8988T (cell line): ENCODE measurements around the gene ARHGAP6.
A peak's percentile ranks its signal among the peaks of the same experiment; 100 is the strongest.

Source experiments
- DNase-seq: peaks from one replicate; pipeline ENCODE4 v3.0.0; 2011

The ARHGAP6 gene

DNA sequence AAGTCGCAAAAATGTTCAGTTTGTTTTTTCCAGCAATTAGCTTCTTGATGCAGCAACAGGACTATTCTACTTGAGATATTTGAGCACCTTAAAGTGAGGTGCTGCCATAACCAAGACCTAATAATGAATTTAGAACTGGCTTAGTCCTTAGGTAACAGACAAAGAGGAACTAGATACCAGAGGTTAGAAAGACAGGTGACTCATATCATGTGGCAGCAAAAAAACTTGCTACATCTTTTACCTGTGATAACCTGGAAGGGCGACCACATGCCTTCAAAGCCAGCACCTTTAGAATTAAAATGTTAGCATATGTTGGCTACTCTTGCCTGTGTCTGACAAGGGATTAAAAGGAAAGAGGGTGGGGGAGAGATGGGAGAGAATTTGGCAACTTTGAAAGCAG lies 90.4 kb downstream of the ARHGAP6 start:
- DNase-seq = no peak

DNA sequence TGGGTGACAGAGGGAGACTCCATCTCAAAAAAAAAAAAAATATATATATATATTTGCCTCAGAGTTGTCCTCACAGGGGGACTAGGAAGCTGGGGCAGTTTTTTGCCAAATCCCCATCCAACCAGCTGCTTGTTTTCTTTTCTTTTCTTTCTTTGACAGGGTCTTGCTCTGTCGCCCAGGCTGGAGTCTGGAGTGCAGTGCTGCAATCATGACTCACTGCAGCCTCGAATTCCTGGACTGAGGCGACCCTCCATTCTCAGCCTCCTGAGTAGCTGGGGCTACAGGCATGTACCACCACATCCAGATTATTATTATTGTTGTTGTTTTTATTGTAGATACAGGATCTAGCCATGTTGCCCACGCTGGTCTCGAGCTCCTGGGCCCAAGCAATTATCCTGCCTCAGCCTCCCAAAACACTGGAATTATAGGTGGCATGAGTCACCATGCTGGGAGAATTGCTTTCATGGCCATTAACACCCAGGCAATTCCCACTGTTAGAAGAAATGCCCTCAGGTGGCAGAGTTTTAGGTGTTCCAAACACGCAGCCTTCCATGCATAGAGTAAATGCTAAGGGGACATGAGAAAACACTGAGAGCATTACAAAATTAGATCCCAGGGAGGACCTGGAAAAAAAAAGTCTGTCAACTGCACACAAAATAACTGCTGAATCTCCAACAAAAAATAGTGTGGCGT lies 98.0 kb downstream of the ARHGAP6 start:
- no peak for DNase-seq

DNA sequence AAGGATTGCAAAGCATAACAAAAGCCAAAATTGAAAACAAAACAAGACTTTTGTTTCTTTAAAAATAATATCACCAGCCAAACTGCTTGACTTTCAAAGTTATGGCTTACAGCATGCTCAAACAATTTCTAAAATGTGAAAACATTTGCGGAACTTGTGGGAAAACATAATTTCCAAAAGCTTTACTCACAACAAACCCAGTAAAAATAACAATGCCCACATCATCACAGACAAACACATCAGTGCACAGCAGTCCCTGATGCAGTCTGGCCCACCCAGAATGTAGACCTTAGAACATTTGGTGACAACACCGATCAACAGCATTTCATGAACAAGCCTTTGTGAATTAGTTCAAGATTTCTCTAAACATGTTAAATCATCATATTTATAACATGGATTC lies 98.9 kb downstream of the ARHGAP6 start:
- no peak for DNase-seq

DNA sequence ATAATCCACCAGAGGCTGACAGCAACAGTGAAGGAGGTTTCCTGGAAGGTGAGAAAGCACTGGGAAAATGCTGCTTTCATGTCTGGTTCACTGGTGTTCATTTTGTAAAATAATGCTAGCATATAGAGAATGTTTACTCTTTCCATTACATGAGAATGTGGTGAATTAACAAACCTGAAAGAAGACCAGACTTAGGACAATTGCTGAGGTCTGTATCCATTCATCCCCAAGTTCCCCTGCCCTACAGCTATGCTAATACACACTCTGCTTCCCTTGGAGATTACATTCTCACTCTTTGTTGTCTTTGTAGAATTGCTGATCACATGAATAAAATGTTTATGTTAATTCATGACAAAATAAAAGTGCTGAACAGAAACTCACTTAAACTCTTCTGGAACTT lies 99.5 kb downstream of the ARHGAP6 start:
- DNase-seq = no peak

DNA sequence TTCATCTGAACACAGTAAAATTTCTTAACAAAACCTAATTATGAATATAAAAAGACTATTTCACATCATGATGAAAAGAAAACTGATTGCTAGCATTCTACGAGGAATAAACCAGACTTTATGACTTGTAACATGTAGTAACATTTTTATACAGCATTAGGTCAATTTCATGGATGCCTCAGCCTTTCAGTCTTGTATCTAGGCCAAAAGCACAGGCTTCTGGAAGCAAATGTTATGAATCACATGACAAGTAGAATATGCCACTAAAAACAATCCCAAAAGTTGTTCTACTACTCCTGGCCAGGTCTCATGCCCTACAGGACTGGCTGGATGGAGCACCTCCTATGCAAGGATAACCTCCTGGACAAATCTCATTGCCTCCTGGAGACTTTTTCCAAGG lies 101.2 kb downstream of the ARHGAP6 start:
- DNase-seq = no peak

DNA sequence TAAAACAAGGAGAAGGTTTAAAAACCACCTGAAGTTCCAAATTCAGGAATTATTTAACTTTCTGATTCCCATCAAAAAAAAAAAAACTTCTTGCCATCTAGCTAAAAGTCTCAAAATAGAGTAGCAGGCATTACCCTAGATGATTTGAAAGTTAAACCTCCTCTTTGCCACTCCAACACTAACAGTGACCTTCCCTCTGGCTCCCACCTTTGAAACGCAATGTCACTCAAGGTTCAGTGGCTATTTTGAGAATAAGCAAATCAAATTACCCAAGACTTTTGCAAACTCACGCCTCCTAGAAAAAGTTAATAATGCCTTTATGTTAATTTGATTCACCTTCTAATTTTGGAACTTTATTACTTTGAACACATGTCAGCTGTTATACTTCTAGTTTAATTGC lies 103.2 kb downstream of the ARHGAP6 start:
- no peak for DNase-seq

DNA sequence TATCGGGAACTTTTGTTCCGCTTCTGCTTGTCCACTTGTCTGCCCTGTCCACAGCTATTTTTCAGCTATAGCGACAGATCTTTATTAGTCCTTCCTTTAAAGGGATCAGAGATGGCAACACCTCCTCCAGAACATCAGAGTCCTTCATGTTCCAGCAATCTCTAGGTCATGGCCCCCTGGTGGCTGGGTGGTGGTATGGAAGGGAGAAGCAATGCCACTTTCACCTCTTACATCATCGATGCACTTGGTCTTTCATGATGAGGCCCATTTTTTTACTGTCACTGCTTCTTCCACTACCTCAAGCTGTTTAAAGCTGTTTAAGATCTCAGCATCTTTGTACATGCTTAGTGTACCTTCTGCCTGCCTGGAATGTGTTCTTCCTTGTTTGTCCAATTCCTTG lies 106.7 kb downstream of the ARHGAP6 start:
- peak; percentile 11 for DNase-seq

DNA sequence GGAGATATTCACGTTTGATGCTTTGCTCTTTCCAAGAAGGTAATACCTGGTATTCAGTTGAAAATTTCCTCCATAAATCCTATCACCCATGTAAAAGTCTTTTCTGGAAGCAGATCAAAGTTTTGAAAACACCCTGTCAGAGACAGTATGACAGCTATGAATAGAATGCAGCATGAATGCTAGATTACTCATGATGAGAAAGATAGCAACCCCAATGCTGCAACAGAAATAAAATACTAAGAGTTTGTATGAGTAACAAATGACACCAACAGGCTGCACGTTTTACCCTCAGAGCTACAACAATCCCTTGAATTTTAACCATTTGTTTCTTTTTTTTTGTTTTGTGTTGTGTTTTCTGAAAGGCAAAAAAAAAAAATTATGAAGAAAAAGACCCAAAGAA lies 108.6 kb downstream of the ARHGAP6 start:
- no peak for DNase-seq

DNA sequence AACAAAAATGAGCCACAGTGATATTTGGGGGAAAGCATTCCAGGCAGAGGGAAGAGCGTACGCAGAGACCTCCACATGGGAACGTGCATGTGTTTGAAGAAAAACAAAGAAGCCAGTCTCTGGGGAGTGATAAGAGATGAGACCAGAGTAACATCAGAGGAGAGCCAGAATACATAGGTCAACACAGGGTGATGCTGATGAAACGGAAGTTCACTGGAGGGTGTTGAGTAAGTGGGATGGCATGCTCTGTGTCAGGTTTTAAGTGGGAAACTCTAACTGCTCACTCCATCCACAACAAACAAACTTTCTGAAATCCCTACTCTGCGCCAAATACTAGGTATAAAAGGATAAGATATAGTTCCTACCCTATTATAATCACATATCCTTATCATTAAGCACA lies 110.0 kb downstream of the ARHGAP6 start:
- DNase-seq = no peak

DNA sequence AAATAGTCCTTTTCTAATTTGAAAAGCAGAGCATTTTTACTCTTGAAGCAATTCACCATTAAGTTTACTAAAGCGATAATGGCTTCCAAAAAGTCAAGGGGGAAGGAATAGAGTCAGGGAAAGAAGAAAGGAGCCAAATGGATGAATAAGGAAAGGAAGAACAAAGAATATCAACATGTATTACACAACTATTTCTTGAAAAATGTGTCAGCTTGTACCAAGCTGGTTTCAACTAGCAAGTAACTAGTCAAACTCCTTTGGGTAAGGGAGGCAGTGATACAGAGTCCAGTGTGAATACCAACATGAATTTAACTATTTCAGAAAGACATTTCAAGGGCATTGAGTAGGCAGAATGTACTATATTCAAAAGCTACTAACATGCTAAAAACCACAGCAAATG lies 112.1 kb downstream of the ARHGAP6 start:
- DNase-seq = no peak

DNA sequence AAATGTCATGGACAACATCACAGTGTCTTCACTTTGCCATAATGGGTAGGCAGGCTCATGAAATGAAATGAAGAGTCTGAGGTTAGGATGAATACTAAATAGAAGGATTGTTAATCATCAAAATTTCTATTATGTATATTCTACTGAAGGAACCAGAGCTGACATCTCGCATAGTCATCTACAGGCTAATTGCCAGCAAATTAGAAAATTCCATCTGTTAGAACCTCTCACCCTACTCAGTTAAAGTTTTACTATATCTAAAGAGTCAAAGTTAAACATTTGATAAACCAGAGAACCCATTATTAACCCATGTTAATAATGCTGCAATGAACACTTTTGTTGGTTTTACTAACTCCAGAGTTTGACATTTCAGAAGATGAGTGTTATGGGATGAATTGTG lies 114.6 kb downstream of the ARHGAP6 start:
- no peak for DNase-seq

DNA sequence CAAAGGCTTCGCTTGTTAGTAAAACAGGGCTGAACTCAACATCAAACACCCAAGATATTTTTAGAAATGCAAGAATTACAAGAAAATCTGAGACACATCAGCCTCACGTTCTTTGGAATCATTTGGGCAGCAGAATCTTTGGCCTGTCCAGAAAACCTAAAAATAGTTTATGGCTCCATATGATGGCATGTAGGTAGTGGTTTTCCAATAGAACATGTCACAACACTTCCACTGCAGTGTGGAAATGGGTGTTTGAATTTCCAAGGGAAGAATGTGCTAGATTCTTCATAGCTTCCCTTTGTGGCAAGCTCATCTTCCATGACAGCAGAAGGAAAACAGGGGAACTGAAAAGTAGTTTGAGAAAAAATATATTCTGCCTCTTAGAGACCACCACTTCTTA lies 118.8 kb downstream of the ARHGAP6 start:
- DNase-seq = no peak

DNA sequence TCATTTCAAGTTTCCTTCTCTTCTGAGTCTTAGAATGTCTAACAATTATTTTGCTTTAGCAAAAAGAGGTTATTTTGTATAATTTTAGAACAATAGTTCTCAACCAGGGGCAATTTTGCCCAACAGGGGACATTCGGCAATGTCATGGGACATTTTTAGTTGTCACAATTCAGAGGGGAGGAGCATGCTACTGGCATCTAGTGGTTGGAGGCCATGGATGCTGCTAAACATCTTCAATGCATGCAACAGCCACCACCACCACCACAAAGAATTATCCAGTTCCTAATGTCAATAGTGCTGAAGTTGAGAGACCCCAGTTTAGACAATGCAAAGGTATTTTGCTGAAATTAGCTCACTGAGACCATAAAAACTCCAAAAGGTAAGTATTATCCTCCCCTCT lies 122.5 kb downstream of the ARHGAP6 start:
- DNase-seq = no peak

DNA sequence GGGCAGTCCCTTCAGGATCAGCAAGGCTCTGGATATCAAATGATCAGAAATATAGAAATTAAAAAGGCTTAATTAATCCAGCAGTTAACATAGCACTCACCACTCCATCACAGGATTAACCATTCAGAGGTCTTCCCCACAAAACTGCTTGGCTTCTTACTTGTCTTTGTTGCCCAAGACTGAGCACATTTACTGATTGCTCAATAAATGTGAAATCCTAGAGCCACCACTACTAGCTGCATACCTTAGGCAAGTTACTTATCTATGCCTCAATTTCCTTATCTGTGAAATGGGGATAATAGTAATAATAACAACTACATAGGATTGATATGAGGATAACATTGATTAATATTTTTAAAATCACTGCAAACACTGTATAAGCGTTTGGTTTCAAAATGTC lies 124.2 kb downstream of the ARHGAP6 start:
- no peak for DNase-seq

DNA sequence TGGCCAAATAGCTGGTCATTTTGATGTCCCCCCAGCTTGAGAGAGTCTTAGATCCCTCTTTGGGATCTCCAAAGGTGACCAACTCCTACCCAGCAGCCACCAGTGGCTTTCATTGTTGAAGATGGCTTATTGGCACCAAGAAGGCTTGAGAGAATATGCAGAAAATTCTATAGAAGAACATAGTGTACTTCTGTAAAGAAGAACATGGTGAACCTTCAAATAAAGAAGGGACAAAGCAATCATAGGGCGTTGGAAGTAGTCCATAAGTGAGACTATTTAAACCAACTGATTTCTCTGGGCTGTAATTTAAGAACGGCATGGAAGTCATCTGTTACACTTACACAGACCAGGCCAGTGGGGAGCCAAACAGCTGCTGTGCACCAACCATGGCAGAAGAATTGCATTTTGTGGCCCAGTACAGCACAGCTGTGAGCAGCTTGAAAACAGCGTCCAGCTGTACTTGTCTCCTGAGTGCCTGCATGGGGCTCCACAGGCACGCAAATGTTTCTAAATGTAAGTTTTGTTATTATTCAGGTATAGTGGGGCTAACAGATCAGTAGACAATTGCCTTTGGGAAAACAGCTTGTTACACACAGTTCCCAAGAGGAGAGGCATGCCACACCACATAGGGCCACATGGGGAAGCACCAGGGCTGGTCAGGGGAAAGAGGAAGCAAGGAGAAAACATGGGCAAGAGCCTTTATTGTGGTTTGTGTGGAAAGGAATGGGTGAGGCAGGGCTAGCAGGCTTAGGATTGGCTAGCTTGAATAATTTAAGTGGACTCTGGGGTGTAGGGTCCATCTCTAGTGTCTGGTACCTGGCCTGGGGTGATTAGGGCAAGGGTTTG lies 125.0 kb downstream of the ARHGAP6 start:
- no peak for DNase-seq

DNA sequence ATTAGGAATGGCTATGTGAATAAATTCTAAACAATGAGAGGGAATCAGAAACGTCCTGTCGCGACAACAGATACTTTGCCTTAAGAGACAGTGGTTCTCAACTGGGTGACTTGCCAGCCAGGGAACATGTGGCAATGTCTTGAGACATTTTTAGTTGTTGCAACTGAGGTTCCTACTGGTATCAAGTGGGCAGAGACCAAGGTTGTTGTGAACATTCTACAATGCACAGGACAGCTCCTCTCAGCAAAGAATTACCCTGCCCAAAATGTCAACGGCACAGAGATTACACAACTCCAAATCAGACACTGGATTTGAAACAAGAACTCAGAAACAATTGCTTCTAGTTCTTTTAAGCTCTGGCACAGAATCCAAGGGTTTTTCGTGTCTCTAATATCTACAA lies 128.6 kb downstream of the ARHGAP6 start:
- no peak for DNase-seq

DNA sequence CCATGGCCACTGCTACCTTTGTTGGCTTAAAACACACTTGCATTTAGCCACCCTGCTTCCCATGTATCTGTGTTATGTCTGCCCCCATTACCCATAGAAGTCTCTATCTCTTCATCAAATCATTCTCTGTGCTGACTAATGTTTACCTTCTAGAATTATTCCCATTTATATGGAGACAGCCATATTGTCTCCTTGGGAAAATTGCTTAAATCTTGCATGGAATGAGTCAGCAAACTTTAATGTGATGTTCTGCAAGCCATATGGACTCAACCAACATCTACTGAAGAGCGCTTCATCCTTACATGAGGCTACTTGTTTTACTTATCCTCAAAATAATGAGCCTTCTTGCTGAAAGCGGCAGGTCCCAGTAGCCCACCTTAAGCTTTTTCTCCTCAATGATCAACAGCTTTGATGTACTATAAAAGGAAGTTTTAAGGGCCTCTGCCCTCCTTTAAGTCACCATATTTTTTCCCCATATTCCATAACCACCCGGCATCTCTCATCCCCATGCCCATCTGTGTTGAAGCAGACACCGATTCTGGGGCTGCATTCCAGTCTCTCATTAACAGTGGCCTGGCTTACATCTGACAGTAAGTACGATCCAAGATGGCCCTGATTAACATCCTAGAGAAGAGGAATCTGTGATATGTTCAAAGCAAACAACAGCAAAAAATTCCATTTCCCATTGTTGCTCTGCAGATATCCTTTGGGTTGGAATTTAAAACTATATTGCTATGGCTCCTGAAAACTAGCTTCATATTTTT lies 130.4 kb downstream of the ARHGAP6 start:
- no peak for DNase-seq

DNA sequence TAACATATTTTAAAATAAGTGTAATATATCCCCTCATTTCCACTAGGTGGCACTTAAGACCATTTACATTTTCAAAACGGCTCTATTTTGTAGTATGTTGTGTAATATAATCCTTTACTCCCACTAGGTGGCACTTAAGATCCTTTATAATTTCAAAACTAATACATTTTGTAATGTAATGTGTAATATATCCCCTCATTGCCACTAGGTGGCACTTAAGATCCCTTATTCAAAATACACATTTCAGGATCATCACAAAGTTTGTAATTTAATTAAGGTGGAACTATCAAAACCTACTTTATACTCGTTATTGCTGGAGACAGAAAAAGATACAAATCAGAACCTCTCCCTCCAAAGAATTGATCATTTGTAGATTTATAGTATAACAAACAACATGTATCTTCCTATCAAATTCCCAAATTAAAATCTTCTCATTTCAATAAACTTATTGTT lies 132.5 kb downstream of the ARHGAP6 start:
- no peak for DNase-seq

DNA sequence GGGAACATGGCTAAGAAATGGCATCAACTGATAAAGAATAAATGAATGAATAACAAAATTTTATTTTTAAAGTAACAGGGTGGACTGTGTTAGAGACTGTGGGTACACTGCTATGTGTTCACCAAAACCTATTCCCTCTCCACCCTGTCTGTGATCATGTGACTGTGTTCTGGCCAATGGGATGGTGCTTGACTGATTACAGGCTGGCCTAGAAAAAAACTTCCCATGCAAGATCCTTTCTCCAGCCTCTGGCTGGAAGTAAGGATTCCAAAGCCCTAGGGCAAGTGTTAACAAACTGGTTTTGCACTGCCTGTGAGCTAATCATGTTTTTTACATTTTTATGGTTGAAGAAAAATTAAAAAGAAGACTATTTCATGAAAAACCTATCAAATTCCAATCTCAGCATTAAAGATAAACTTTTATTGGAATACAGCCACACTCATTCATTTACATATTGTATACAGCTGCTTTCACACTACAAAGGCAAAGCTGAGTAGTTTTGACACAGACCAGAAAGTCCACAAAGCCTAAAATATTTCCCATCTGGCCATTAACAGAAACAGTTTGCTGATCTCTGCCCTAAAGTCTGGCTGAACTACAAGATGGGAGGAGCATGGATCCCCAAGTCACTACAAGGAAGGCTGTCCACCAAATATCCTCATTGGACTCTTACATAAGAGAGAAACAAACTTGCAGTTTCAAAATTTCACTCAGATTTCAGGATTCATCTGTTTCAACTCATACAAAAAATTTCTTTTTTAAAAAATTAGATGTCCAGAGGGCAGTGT lies 133.2 kb downstream of the ARHGAP6 start:
- DNase-seq = no peak

DNA sequence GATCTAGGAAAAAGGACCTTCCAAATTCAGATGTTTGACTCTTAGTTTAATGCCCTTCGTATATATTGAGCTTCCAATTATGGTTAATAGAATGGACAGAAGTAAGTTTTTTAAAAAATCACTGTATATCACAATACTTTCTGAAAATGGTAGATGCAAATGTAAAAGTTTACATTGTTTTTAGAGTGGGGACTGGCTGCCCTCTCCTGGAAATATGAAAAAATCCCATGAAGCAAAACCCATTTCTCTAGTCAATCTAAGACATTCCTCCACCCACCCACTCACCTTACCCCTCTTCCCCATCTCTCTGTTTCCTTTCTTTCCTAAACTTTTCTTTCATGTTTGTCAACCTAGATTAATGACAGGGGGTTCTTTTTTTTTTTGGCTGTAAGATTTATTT lies 134.5 kb downstream of the ARHGAP6 start:
- no peak for DNase-seq

DNA sequence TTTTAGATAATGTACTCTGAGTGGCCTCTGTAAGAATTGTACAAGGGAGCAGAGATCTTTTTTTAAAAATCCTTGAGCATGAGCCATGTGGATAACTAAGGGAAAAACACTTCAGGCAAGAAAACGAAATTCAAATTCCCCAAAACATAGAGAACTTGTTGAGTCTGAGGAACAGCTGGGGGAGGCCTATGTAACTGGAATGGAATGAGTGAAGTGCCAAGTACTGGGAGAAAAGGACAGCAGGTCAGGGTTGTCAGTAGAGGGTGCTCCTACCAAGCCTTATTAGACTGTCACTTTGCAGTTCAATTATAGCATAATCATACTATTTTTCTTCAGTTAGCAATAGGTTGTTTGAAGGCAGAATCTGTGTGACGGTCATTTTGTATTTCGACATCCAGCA lies 135.1 kb downstream of the ARHGAP6 start:
- no peak for DNase-seq

DNA sequence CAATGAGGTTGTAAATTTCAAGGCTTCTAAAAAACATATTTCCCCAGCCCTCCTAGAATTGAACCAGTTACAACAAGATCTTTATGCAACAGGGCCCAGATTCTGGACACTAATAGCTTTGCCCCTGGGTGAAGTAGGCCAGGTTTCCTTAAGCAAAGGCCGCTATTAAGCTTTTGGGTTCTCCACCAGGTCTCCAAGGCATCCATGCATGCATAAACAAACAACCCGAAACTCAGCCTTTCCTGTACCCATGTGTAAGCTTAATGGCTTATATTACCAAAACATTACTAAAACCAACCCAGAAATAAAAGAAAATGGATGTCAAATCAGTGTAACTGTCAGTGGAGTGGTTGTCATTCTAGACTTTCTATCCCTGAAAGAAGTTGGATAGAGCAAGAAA lies 137.1 kb downstream of the ARHGAP6 start:
- DNase-seq = no peak

DNA sequence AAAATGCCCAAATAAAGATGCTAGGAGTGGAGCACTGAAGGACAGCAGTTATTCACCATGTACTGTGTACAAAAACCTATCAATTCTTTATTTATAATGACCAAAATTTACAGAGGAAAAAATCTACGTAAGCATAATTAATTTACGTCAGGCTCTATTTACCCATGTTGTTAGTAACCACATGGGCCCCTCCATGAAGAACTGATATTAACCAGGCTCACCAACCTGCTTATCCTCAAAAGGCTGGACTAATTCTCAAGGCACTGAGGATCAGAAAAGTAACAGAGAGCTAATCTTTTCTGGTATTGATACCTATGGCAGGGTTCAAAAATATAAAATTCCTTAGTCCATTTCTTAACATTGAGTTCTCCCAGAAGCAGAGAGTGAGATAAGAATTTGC lies 140.0 kb downstream of the ARHGAP6 start:
- no peak for DNase-seq
